Endothelial cell of umbilical vein (primary cell): ENCODE data around the gene SLC45A1. TPM values are rescaled to one million over a fixed set of nuclear protein-coding genes. Genes with fewer than 3 reads are reported as not detected.

Source experiments
- BruUV-seq: library from RNA; stranded (reverse); fragments of 400-500 nt; replicated peaks from 2 replicates; lab custom pipeline; 2021; lab: Mats Ljungman, UMichigan
- CTCF ChIA-PET: fragments of 300-600, 350-600 bp; sonication (Branson Sonifier 250); formaldehyde crosslinking; loops from one replicate; lab custom pipeline; 2021; ENCODE audit warnings: antibody characterized with exemption, inconsistent platforms; lab: Charles Lee
- POLR2A ChIA-PET: fragments of 300-600, 350-600 bp; sonication (Branson Sonifier 250); formaldehyde crosslinking; loops from one replicate; lab custom pipeline; 2021; ENCODE audit warnings: antibody characterized with exemption, inconsistent platforms; lab: Charles Lee
- DNase-seq: peaks from one replicate; pipeline ENCODE4 v3.0.0-alpha.2; 2011; ENCODE audit warnings: low read depth, low spot score
- FAIRE-seq: peaks from 2 replicates; lab custom pipeline; 2011; peaks lifted over from hg19 to GRCh38; lab: Jason Lieb, UNC
- H2AFZ ChIP-seq: 2 replicates; pipeline ENCODE4 v1.6.0; 2012; ENCODE audit warnings: low read depth, low read length, control low read depth, inconsistent platforms
- H3K27ac ChIP-seq: 2 replicates; pipeline ENCODE4 v1.5.1; 2011; ENCODE audit warnings: low read depth, mild to moderate bottlenecking, control low read depth, low read length, moderate library complexity; ENCODE audit not compliant: insufficient read depth
- H3K27me3 ChIP-seq, 2 experiments: 2 replicates each; pipeline versions ENCODE4 v1.6.0 to v1.6.1; 2011; ENCODE audit warnings: low read length in 2 of 2, mixed read lengths in 1 of 2; ENCODE audit not compliant: control insufficient read depth in 2 of 2, insufficient read depth in 2 of 2
- H3K36me3 ChIP-seq, 2 experiments: 2 replicates in 1 of 2; 3 replicates in 1 of 2; pipeline ENCODE4 v1.5.1; 2011; ENCODE audit warnings: low read length in 2 of 2, mild to moderate bottlenecking in 1 of 2, moderate library complexity in 1 of 2; ENCODE audit not compliant: control insufficient read depth in 2 of 2, insufficient read depth in 2 of 2; ENCODE audit errors: extremely low read depth in 1 of 2
- H3K4me1 ChIP-seq: 3 replicates; pipeline ENCODE4 v1.5.1; 2011; ENCODE audit warnings: mild to moderate bottlenecking, low read length; ENCODE audit not compliant: control insufficient read depth, insufficient read depth; ENCODE audit errors: extremely low read depth
- H3K4me2 ChIP-seq: 2 replicates; pipeline ENCODE4 v1.6.1; 2011; ENCODE audit warnings: low read length, control low read depth, mixed read lengths; ENCODE audit not compliant: insufficient read depth
- H3K4me3 ChIP-seq, 3 experiments: fragments of 200-600 bp in 1 of 3; sonication (generic), shearing (Covaris generic) in 1 of 3; replicated peaks in 1 of 3; 2 replicates each; pipeline ENCODE4 v1.5.1; 2011 to 2016; ENCODE audit warnings: control low read depth in 3 of 3, low read length in 3 of 3, mild to moderate bottlenecking in 2 of 3, inconsistent platforms in 1 of 3, low read depth in 1 of 3, moderate library complexity in 1 of 3; ENCODE audit not compliant: insufficient read depth in 1 of 3
- H3K79me2 ChIP-seq: 2 replicates; pipeline ENCODE4 v1.6.0; 2012; ENCODE audit warnings: low read length, inconsistent platforms; ENCODE audit not compliant: control insufficient read depth, insufficient read depth
- H3K9ac ChIP-seq: replicated peaks from 2 replicates; pipeline ENCODE3; 2011; ENCODE audit warnings: low read length, control low read depth; ENCODE audit not compliant: insufficient read depth; ENCODE audit errors: extremely low read depth
- H3K9me1 ChIP-seq: replicated peaks from 3 replicates; pipeline ENCODE4 v1.6.0; 2011; ENCODE audit warnings: mild to moderate bottlenecking, low read length; ENCODE audit not compliant: control insufficient read depth, insufficient read depth; ENCODE audit errors: extremely low read depth
- H3K9me3 ChIP-seq: replicated peaks from 2 replicates; pipeline ENCODE4 v1.5.1; 2012; ENCODE audit warnings: low read length, inconsistent platforms; ENCODE audit not compliant: control insufficient read depth, insufficient read depth
- H4K20me1 ChIP-seq: replicated peaks from 2 replicates; pipeline ENCODE3; 2011; ENCODE audit warnings: mild to moderate bottlenecking, low read length; ENCODE audit not compliant: control insufficient read depth, insufficient read depth; ENCODE audit errors: extremely low read depth
- CTCF ChIP-seq, 2 donors: IDR thresholded peaks; 1 replicate in 1 of 2; 2 replicates in 1 of 2; pipeline ENCODE4 v1.5.1; 2011; ENCODE audit warnings: low read length in 2 of 2, mild to moderate bottlenecking in 2 of 2, moderate library complexity in 2 of 2, control low read depth in 1 of 2, inconsistent platforms in 1 of 2, low read depth in 1 of 2; ENCODE audit not compliant: insufficient read depth in 1 of 2; ENCODE audit errors: extremely low read depth in 1 of 2
- EZH2 ChIP-seq: IDR thresholded peaks from 2 replicates; pipeline ENCODE4 v1.6.1; 2012; ENCODE audit warnings: borderline replicate concordance, low read depth, mild to moderate bottlenecking, moderate library complexity, low read length, inconsistent platforms; ENCODE audit not compliant: severe bottlenecking
- FOS ChIP-seq: IDR thresholded peaks from 2 replicates; pipeline ENCODE4 v1.6.1; 2011; ENCODE audit warnings: mild to moderate bottlenecking, low read length, moderate library complexity, borderline replicate concordance; ENCODE audit not compliant: insufficient read depth
- GATA2 ChIP-seq: IDR thresholded peaks from 2 replicates; pipeline ENCODE4 v1.7.0; 2011; ENCODE audit warnings: low read depth, mild to moderate bottlenecking, moderate library complexity, mixed read lengths, low read length; ENCODE audit not compliant: insufficient read length, insufficient read depth
- JUN ChIP-seq: IDR thresholded peaks from 2 replicates; pipeline ENCODE4 v1.6.1; 2011; ENCODE audit warnings: borderline replicate concordance, low read depth; ENCODE audit not compliant: insufficient read length, insufficient read depth
- MAX ChIP-seq: IDR thresholded peaks from 2 replicates; pipeline ENCODE4 v1.6.1; 2011; ENCODE audit not compliant: insufficient read depth, insufficient read length
- MYC ChIP-seq: IDR thresholded peaks from one replicate; pipeline ENCODE4 v1.6.1; 2011; ENCODE audit warnings: mild to moderate bottlenecking, low read depth, low read length
- POLR2A ChIP-seq: IDR thresholded peaks from 2 replicates; pipeline ENCODE4 v1.6.1; 2012; ENCODE audit warnings: low read depth, mild to moderate bottlenecking, control low read depth, low read length
- POLR2AphosphoS5 ChIP-seq: IDR thresholded peaks from 2 replicates; pipeline ENCODE4 v1.6.1; 2012; ENCODE audit warnings: low read depth, mild to moderate bottlenecking, control low read depth, low read length, moderate library complexity; ENCODE audit not compliant: insufficient read depth
- dilution Hi-C: fragments of 300-500 bp; cut with MboI; formaldehyde crosslinking; loops from one replicate; pipeline ENCODE4 v1.15.0; 2019; ENCODE audit warnings: low sequenced_read_pairs; ENCODE audit not compliant: extremely low pct_ligation_motif_present
- intact Hi-C: fragments of 100-400 bp; cut with micrococcal nuclease; formaldehyde crosslinking; loops from one replicate; pipeline ENCODE4 v1.10.0; 2022
- polyA plus RNA-seq, 4 experiments: library from polyadenylated mRNA; depleted of rRNA in 3 of 4; stranded (reverse) in 3 of 4; unstranded in 1 of 4; fragments of >200 nt; gene quantifications; 2 replicates each; pipeline versions ENCODE4 v1.2.1 to v1.2.3, GENCODE V29; 2011 to 2012; ENCODE audit warnings: missing spikeins in 1 of 4
- total RNA-seq: library from RNA; stranded (reverse); gene quantifications from 2 replicates; pipeline ENCODE4 v1.2.3, GENCODE V29; 2021

SLC45A1 gene
- total and polyA plus RNA-seq, 2 donors (not counting 3 experiments of a cell fraction or from before 2014, with no cell fraction given): 1.3 to 1.4 TPM

- Histone ChIP-seq H3K4me1 (no peaks in the 10 kb centered on the region), H4K20me1 (no peaks in the 10 kb centered on the region), H3K36me3 (no peaks in the 10 kb centered on the region), H3K9ac (no peak overlapping the region), H3K9me1 (no peaks in the 10 kb centered on the region), H3K79me2 (no peaks in the 10 kb centered on the region), H2AFZ (no peak overlapping the region), H3K9me3 (no peaks in the 10 kb centered on the region), H3K27ac (no peak overlapping the region), H3K27me3 (peaks cover 0 to 2% of the 10 kb centered on the region in 2 experiments), H3K4me3 (no peak overlapping the region), H3K4me2 (no peak overlapping the region)
- intact Hi-C loops: no loop called here
- no TSS peak for BruUV-seq
- DNase-seq (no peak), FAIRE-seq (no peak)
- dilution Hi-C loops: no loop called here
- TF ChIP-seq MYC (no peak), FOS (no peak), GATA2 (no peak), POLR2A (no peak), CTCF (IDR thresholded peaks at IDR 0.05; ENCODE audit: extremely low read depth in 1 of 2, insufficient read depth in 1 of 2, low read depth in 1 of 2, low read length in 2 of 2) (no peak), JUN (no peak), POLR2AphosphoS5 (no peak), EZH2 (no peak), MAX (no peak)
- CTCF ChIA-PET: interaction anchor here (1.1 to 2.3 kb wide), 7 partner anchors 9 to 327 kb away, joined by 3 to 13 read pairs (median 4); no protein-coding TSS in a partner anchor
- POLR2A ChIA-PET: no interaction called here
Measured at GRCh38 chr1:8302081-8302956, 15.6 kb upstream of the SLC45A1 start.
